AG09309 (cell line): ENCODE measurements around the gene NOX5.

Experiments used
- DNase-seq: peaks from one replicate; pipeline ENCODE4 v3.0.0-alpha.2; 2010; ENCODE audit warnings: low read depth
- H3K4me3 ChIP-seq: 2 replicates; pipeline ENCODE4 v1.5.1; 2011; ENCODE audit warnings: mild to moderate bottlenecking, low read depth, low read length, moderate library complexity; ENCODE audit not compliant: control insufficient read depth
- TF ChIP-seq, protein P1 (sequence below): IDR thresholded peaks from 2 replicates; pipeline ENCODE4 v1.5.1; 2011; ENCODE audit warnings: mild to moderate bottlenecking, low read depth, low read length, inconsistent platforms; ENCODE audit not compliant: insufficient read depth, control insufficient read depth; ENCODE audit errors: missing control alignments

NOX5 gene

GRCh38 chr15:68994981-68995761 lies 19.3 kb upstream of the NOX5 start:
- no peak for DNase-seq
- TF ChIP-seq, protein P1, sequence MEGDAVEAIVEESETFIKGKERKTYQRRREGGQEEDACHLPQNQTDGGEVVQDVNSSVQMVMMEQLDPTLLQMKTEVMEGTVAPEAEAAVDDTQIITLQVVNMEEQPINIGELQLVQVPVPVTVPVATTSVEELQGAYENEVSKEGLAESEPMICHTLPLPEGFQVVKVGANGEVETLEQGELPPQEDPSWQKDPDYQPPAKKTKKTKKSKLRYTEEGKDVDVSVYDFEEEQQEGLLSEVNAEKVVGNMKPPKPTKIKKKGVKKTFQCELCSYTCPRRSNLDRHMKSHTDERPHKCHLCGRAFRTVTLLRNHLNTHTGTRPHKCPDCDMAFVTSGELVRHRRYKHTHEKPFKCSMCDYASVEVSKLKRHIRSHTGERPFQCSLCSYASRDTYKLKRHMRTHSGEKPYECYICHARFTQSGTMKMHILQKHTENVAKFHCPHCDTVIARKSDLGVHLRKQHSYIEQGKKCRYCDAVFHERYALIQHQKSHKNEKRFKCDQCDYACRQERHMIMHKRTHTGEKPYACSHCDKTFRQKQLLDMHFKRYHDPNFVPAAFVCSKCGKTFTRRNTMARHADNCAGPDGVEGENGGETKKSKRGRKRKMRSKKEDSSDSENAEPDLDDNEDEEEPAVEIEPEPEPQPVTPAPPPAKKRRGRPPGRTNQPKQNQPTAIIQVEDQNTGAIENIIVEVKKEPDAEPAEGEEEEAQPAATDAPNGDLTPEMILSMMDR: no peak

DNA sequence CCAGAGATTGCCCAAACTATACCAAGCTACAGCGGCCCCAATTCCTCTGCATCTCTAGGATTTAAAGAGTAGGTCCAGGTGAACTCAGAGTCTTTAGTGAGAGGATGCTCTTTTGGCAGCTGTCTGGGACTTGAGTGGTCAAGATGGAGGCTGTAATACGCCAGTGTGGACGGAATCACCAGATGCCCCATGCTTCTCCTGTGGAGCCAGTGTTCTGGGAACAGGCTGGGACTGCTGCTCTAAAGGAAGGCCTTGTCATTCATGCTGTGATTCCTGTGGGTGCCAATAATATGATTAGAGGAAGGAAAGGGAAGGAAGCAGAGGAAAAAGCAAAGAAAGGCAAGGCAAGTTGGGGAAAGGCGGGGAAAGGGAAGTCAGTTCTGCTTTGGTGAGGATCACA lies 17.4 kb upstream of the NOX5 start:
- no peak for DNase-seq
- TF ChIP-seq, protein P1: no peak
- H3K4me3 ChIP-seq: no peak overlapping the region

More at GRCh38 chr15:68994981-68995761, 19.3 kb upstream of the NOX5 start:
- H3K4me3 ChIP-seq: no peak overlapping the region

GRCh38 chr15:68997930-68998777 lies 16.3 kb upstream of the NOX5 start:
- TF ChIP-seq, protein P1: no peak
- H3K4me3 ChIP-seq: no peak overlapping the region
- no peak for DNase-seq

DNA sequence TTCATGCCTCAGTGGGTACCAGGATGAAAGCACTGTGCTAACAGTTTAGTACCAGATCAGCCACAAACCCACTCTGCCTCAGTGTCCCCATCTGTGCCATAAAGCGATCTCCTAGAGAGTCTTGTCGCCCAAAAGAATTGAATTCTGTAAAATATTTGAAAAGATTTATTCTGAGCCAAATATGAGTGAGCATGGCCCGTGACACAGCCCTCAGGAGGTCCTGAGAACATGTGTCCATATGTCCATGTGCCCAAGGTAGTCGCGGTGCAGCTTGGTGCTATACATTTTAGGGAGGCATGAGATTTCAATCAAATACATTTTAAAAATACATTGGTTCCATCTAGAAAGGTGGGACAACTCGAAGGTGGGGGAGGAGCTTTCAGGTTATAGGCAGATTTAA lies 15.4 kb upstream of the NOX5 start:
- TF ChIP-seq, protein P1: no peak
- H3K4me3 ChIP-seq: no peak overlapping the region
- no peak for DNase-seq

DNA sequence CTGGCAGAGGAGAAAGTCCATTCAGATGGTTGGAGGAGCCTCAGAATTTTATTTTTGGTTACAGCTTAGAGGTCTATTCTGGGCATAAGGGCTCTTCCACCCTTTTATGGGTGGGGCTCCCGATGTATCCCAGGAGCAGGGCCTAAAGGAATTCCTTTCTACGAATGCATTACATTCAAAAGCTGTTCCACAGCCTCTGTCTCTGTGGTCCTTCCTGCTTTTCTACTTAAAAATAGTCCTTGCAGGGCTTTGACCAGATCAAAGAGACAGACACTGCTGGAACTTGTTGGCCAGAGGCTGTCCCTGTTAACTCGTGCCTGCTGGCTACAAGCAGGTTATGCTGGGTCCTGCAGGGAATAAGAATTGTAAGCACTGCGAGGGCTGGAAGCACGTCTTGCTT lies 14.4 kb upstream of the NOX5 start:
- DNase-seq: no peak
- TF ChIP-seq, protein P1: no peak

DNA sequence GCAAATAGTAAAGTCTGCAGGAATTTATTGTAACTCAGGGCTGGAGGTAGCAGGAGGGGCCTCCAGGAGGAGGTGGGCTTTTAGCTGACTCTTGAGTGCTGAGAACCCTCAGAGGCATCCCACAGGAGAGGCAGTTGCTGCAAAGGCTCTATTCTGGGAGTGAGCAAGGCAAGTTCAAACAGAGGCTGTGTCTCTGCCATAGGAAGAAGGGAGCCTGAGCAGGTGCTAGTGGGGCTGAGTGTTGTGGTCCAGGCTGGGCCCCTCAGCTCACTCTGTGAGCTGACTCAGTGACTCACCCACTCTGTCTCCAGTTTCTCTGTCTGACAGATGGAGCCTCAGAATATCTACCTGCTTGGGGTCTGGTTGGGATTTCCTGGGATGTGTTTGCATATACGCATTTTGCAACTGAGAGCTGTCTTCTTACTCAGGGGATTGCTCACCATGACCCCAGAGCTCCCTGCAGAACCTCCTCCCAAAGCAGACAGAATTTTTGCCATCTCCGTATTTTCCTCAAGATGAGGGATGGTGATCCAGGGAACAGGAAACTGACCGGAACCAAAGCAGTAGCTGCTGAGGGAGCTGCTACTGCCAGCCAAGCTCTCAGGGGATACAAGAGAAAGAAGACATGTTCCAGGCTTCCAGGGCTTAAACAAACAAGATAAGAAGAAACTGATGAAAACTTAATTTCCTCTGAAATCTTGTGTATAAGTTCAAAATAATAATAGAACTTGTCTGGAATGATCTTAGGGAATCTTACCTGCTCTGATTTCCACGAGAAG lies 13.6 kb upstream of the NOX5 start:
- TF ChIP-seq, protein P1: no peak
- DNase-seq: no peak

More for the DNA sequence above, 14.4 kb upstream of the NOX5 start:
- no peak overlapping the region for H3K4me3 ChIP-seq

More for the DNA sequence above, 13.6 kb upstream of the NOX5 start:
- no peak overlapping the region for H3K4me3 ChIP-seq
